DND-41 (cell line): ENCODE measurements around the gene ARVCF.

Source experiments
- ATAC-seq: fragments of 200-7000 bp; cut with Tn5 transposase; 3 replicates; pipeline ENCODE4 v1.9.1; 2021; ENCODE audit warnings: low read depth; ENCODE audit not compliant: insufficient read depth
- DNase-seq: peaks from one replicate; pipeline ENCODE4 v3.0.0-alpha.2; 2020
- H2AFZ ChIP-seq: 2 replicates; pipeline ENCODE4 v1.6.0; 2012; ENCODE audit warnings: low read depth, low read length
- H3K27ac ChIP-seq: 2 replicates; pipeline ENCODE4 v1.5.1; 2012; ENCODE audit warnings: low read length, inconsistent platforms
- H3K27me3 ChIP-seq: fragments of 200-600 bp; sonication (generic); 2 replicates; pipeline ENCODE4 v1.6.0; 2012; ENCODE audit warnings: low read length, mild to moderate bottlenecking, inconsistent platforms; ENCODE audit not compliant: insufficient read depth, poor library complexity
- H3K36me3 ChIP-seq: 2 replicates; pipeline ENCODE4 v1.5.1; 2012; ENCODE audit warnings: low read length, inconsistent platforms; ENCODE audit not compliant: insufficient read depth
- H3K4me1 ChIP-seq: 2 replicates; pipeline ENCODE4 v1.5.1; 2012; ENCODE audit warnings: mild to moderate bottlenecking, low read length; ENCODE audit not compliant: insufficient read depth
- H3K4me2 ChIP-seq: 2 replicates; pipeline ENCODE4 v1.6.0; 2012; ENCODE audit warnings: mild to moderate bottlenecking, moderate library complexity, low read length, inconsistent platforms; ENCODE audit not compliant: insufficient read depth
- H3K4me3 ChIP-seq, 2 experiments: fragments of 200-600 bp in 1 of 2; shearing (Covaris generic) in 1 of 2; 2 replicates each; pipeline ENCODE4 v1.5.1; 2012 to 2016; ENCODE audit warnings: inconsistent platforms in 2 of 2, low read length in 2 of 2, mild to moderate bottlenecking in 2 of 2, low read depth in 1 of 2, moderate library complexity in 1 of 2
- H3K79me2 ChIP-seq: 2 replicates; pipeline ENCODE4 v1.6.0; 2012; ENCODE audit warnings: low read length, inconsistent platforms; ENCODE audit not compliant: insufficient read depth
- H3K9ac ChIP-seq: 2 replicates; pipeline ENCODE4 v1.6.0; 2012; ENCODE audit warnings: low read depth, mild to moderate bottlenecking, inconsistent platforms, low read length, moderate library complexity
- H3K9me3 ChIP-seq: 2 replicates; pipeline ENCODE4 v1.5.1; 2012; ENCODE audit warnings: low read length, moderate library complexity, mild to moderate bottlenecking, inconsistent platforms; ENCODE audit not compliant: insufficient read depth, severe bottlenecking
- H4K20me1 ChIP-seq: 2 replicates; pipeline ENCODE4 v1.6.0; 2012; ENCODE audit warnings: low read length; ENCODE audit not compliant: insufficient read depth
- CTCF ChIP-seq: IDR thresholded peaks from 2 replicates; pipeline ENCODE4 v1.5.1; 2012; ENCODE audit warnings: borderline replicate concordance, low read length, moderate library complexity, mild to moderate bottlenecking; ENCODE audit not compliant: poor library complexity, severe bottlenecking; ENCODE audit errors: extremely low read depth
- EZH2 ChIP-seq: IDR thresholded peaks from 3 replicates; pipeline ENCODE4 v1.6.1; 2012; ENCODE audit warnings: borderline replicate concordance, low read depth, mild to moderate bottlenecking, moderate library complexity, low read length, inconsistent platforms; ENCODE audit not compliant: severe bottlenecking

ARVCF gene

GRCh38 chr22:19984201-19984753 lies 32.3 kb downstream of the ARVCF start:
- Histone ChIP-seq H3K4me2 (no peak overlapping the region), H3K4me3 (no peak overlapping the region), H3K79me2 (no peaks in the 10 kb centered on the region), H3K27me3 (no peaks in the 10 kb centered on the region), H3K9ac (no peak overlapping the region), H3K9me3 (no peaks in the 10 kb centered on the region), H3K36me3 (no peaks in the 10 kb centered on the region), H4K20me1 (peaks cover 12% of the 10 kb centered on the region; the same call in 1 of the 2 replicates), H3K27ac (no peak overlapping the region), H3K4me1 (no peaks in the 10 kb centered on the region), H2AFZ (no peak overlapping the region)
- ATAC-seq, result no peak
- no peak for TF ChIP-seq EZH2
- TF ChIP-seq CTCF, result no peak
- no peak for DNase-seq

GRCh38 chr22:19983741-19984140 lies 32.9 kb downstream of the ARVCF start:
- no peak for ATAC-seq
- Histone ChIP-seq H3K27me3 (no peaks in the 10 kb centered on the region), H3K79me2 (no peaks in the 10 kb centered on the region), H3K4me3 (no peak overlapping the region), H2AFZ (no peak overlapping the region), H4K20me1 (peaks cover 12% of the 10 kb centered on the region; the same call in 1 of the 2 replicates), H3K9ac (no peak overlapping the region), H3K36me3 (no peaks in the 10 kb centered on the region), H3K27ac (no peak overlapping the region), H3K4me1 (no peaks in the 10 kb centered on the region), H3K9me3 (no peaks in the 10 kb centered on the region), H3K4me2 (no peak overlapping the region)
- no peak for TF ChIP-seq CTCF
- TF ChIP-seq EZH2, result no peak
- no peak for DNase-seq

GRCh38 chr22:19982991-19983578 lies 33.5 kb downstream of the ARVCF start:
- DNase-seq, result no peak
- Histone ChIP-seq H3K4me2 (no peak overlapping the region), H3K36me3 (no peaks in the 10 kb centered on the region), H3K9me3 (no peaks in the 10 kb centered on the region), H3K4me1 (no peaks in the 10 kb centered on the region), H4K20me1 (peaks cover 12% of the 10 kb centered on the region; the same call in 1 of the 2 replicates), H3K9ac (no peak overlapping the region), H3K27me3 (no peaks in the 10 kb centered on the region), H2AFZ (no peak overlapping the region), H3K4me3 (no peak overlapping the region), H3K79me2 (no peaks in the 10 kb centered on the region), H3K27ac (no peak overlapping the region)
- no peak for ATAC-seq
- no peak for TF ChIP-seq CTCF
- no peak for TF ChIP-seq EZH2
